Duodenal mucosa (tissue), 2 donors: ENCODE data around the gene CHFR.
"Not testable (repeated sequence)": the region's sequence is repeated elsewhere in the genome, so short reads cannot be mapped to it uniquely, and the experiment has no call there.

ENCODE experiments used
- H3K27ac ChIP-seq: one replicate; pipeline ENCODE4 v1.7.0; 2013; ENCODE audit warnings: low read depth, low read length
- H3K27me3 ChIP-seq, 2 donors: one replicate each; pipeline ENCODE4 v1.7.0; 2013; ENCODE audit warnings: low read length in 2 of 2, control low read depth in 1 of 2; ENCODE audit not compliant: insufficient read depth in 2 of 2, control insufficient read depth in 1 of 2
- H3K36me3 ChIP-seq, 2 donors: one replicate each; pipeline ENCODE4 v1.7.0; 2013; ENCODE audit warnings: low read length in 2 of 2, control low read depth in 1 of 2; ENCODE audit not compliant: insufficient read depth in 2 of 2, control insufficient read depth in 1 of 2
- H3K4me1 ChIP-seq, 2 donors: one replicate each; pipeline ENCODE4 v1.7.0; 2013; ENCODE audit warnings: low read length in 2 of 2, control low read depth in 1 of 2; ENCODE audit not compliant: insufficient read depth in 2 of 2, control insufficient read depth in 1 of 2
- H3K4me3 ChIP-seq, 2 donors: one replicate each; pipeline ENCODE4 v1.7.0; 2013; ENCODE audit warnings: low read length in 2 of 2, low read depth in 1 of 2
- H3K9ac ChIP-seq, 2 donors: one replicate each; pipeline ENCODE4 v1.7.0; 2013; ENCODE audit warnings: low read length in 2 of 2, low read depth in 1 of 2
- H3K9me3 ChIP-seq, 2 donors: one replicate each; pipeline ENCODE4 v1.7.0; 2013; ENCODE audit warnings: low read length in 2 of 2, control low read depth in 1 of 2; ENCODE audit not compliant: control insufficient read depth in 1 of 2

The CHFR gene

DNA sequence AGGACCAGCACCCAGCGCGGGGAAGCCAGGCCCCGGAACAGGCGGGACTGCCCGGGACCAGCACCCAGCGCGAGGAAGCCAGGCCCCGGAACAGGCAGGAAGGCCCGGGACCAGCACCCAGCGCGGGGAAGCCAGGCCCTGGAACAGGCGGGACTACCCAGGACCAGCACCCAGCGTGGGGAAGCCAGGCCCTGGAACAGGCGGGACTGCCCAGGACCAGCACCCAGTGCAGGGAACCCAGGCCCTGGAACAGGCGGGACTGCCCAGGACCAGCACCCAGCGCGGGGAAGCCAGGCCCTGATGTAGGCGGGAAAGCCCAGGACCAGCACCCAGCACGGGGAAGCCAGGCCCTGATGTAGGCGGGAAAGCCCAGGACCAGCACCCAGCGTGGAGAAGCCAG is 12.8 kb downstream of the CHFR start:
- not testable (repeated sequence) for H3K9ac ChIP-seq, H3K4me1 ChIP-seq, H3K4me3 ChIP-seq, H3K9me3 ChIP-seq, H3K27ac ChIP-seq, H3K27me3 ChIP-seq
- H3K36me3 ChIP-seq = peaks cover 41 to 59% of the 10 kb centered on the region in 2 donors

GRCh38 chr12:132874175-132874574 is 13.2 kb downstream of the CHFR start:
- no peaks in the 10 kb centered on the region for H3K27me3 ChIP-seq
- H3K4me3 ChIP-seq = no peak overlapping the region
- no peak overlapping the region for H3K27ac ChIP-seq
- H3K9me3 ChIP-seq = no peaks in the 10 kb centered on the region
- H3K4me1 ChIP-seq = peaks cover 0 to 4% of the 10 kb centered on the region in 2 donors
- peaks cover 46 to 63% of the 10 kb centered on the region in 2 donors for H3K36me3 ChIP-seq
- H3K9ac ChIP-seq = no peak overlapping the region

GRCh38 chr12:132873724-132874123 is 13.7 kb downstream of the CHFR start:
- H3K27ac ChIP-seq = no peak overlapping the region
- H3K4me3 ChIP-seq = no peak overlapping the region
- no peaks in the 10 kb centered on the region for H3K27me3 ChIP-seq
- peaks cover 47 to 63% of the 10 kb centered on the region in 2 donors for H3K36me3 ChIP-seq
- no peak overlapping the region for H3K9ac ChIP-seq
- H3K4me1 ChIP-seq = peaks cover 0 to 4% of the 10 kb centered on the region in 2 donors
- no peaks in the 10 kb centered on the region for H3K9me3 ChIP-seq

DNA sequence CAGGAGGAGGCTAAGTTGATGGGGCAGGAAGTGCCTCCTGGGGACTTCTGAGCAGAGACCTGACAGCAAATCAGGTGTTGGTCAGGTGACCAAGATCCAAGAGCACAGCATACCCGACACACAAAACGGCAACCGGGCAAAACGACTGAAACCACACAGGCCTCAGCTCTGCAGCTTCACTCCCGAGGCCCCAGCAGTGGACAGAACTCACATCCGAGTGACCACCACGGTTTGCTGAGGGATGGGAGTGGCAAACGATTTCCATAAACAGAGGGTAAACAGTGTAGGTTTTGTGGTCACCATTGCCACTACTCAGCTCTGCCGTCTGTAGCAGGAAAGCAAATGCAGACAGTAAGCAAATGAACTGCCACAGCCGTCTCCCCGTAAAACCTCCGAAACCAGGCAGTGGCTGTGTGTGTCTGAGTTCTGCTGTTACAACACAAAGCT is 14.4 kb downstream of the CHFR start:
- Histone ChIP-seq H3K9me3 (no peaks in the 10 kb centered on the region), H3K4me3 (peak overlapping the region in 1 of 2 donors; percentile 9), H3K27ac (no peak overlapping the region), H3K9ac (no peak overlapping the region), H3K27me3 (no peaks in the 10 kb centered on the region), H3K36me3 (peaks cover 47 to 66% of the 10 kb centered on the region in 2 donors), H3K4me1 (peaks cover 0 to 4% of the 10 kb centered on the region in 2 donors)

DNA sequence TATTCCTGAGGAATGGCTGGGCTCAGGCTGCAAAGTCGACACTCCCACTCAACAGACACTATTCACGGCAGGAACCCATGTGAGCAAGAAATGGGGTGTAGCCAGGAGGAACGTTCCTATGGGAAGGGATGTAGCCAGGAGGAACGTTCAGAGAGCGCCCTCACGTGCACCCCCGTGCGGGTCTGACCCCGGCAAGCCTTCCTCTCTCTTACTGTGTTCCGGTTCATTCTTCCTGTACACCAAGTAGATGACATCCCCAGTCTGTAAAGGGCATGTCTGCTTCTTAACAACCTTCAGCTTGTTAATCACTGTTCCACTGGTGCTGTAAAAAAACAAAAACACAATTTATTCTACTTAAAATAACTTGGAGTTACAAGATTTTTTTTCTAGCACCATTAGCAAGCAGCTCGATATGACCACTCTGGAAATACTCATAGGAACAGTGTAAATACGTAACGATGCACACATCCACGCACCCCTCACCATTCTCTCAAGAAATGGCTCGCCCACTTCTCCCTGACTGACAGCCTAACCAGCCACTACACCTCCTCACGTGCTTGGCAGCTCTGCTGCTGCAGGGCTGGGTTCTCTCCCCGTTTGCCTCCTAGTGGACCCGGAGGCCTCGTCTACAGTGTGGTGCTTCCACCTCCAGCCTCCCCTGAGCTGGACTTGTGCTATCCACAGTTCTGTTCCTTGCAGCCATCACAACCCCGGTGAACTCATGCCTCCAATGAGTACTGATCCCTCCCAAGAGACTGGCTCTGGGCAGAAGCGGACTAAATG is 15.1 kb downstream of the CHFR start:
- peaks cover 0 to 4% of the 10 kb centered on the region in 2 donors for H3K4me1 ChIP-seq
- H3K27ac ChIP-seq = no peak overlapping the region
- no peak overlapping the region for H3K9ac ChIP-seq
- H3K27me3 ChIP-seq = no peaks in the 10 kb centered on the region
- H3K4me3 ChIP-seq = no peak overlapping the region
- no peaks in the 10 kb centered on the region for H3K9me3 ChIP-seq
- H3K36me3 ChIP-seq = peaks cover 52 to 69% of the 10 kb centered on the region in 2 donors

- Histone ChIP-seq H3K4me1 (peaks cover 0 to 4% of the 10 kb centered on the region in 2 donors), H3K4me3 (no peak overlapping the region), H3K27ac (no peak overlapping the region), H3K36me3 (peaks cover 55 to 76% of the 10 kb centered on the region in 2 donors), H3K9ac (no peak overlapping the region), H3K9me3 (no peaks in the 10 kb centered on the region), H3K27me3 (no peaks in the 10 kb centered on the region)
Measured at GRCh38 chr12:132869551-132869950, 17.9 kb downstream of the CHFR start.

GRCh38 chr12:132866251-132866828 is 21.1 kb downstream of the CHFR start:
- Histone ChIP-seq H3K27me3 (no peaks in the 10 kb centered on the region), H3K27ac (no peak overlapping the region), H3K4me3 (no peak overlapping the region), H3K4me1 (no peaks in the 10 kb centered on the region), H3K36me3 (peaks cover 39 to 60% of the 10 kb centered on the region in 2 donors), H3K9ac (no peak overlapping the region), H3K9me3 (no peaks in the 10 kb centered on the region)

DNA sequence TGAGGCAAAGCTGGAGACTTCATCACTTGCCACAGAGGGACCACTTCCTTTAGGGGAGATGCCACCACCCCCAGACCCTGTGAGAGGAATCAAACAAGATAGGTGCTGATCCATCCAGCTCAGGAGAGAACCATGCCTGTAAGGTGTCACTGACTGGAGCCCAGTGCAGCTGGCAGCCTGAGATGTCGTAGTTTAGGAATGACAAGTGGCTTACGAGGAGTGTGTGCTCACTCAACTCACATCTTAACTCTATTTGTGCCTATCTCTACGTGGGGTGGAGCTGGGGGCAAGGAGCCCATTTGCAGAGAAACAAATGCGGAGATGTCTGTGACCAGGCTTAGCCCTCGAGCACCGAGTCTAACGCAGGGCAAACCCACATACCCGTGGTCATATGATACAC is 25.8 kb downstream of the CHFR start:
- Histone ChIP-seq H3K4me3 (no peak overlapping the region), H3K27me3 (no peaks in the 10 kb centered on the region), H3K9me3 (peaks cover 0 to 2% of the 10 kb centered on the region in 2 donors), H3K27ac (no peak overlapping the region), H3K36me3 (peaks cover 29 to 65% of the 10 kb centered on the region in 2 donors), H3K4me1 (no peaks in the 10 kb centered on the region), H3K9ac (no peak overlapping the region)

GRCh38 chr12:132858718-132859266 is 28.6 kb downstream of the CHFR start:
- Histone ChIP-seq H3K9me3 (peaks cover 0 to 2% of the 10 kb centered on the region in 2 donors), H3K27me3 (no peaks in the 10 kb centered on the region), H3K27ac (no peak overlapping the region), H3K36me3 (peaks cover 36 to 74% of the 10 kb centered on the region in 2 donors), H3K4me3 (no peak overlapping the region), H3K4me1 (no peaks in the 10 kb centered on the region), H3K9ac (no peak overlapping the region)

DNA sequence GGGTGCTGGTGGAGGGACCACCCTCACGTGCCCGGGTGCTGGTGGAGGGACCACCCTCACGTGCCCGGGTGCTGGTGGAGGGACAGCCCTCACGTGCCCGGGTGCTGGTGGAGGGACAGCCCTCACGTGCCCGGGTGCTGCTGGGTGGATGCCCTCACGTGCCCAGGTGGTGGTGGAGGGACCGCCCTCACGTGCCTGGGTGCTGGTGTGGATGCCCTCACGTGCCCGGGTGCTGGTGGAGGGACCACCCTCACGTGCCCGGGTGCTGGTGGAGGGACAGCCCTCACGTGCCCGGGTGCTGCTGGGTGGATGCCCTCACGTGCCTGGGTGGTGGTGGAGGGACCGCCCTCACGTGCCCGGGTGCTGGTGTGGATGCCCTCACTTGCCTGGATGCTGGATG is 30.4 kb downstream of the CHFR start:
- H3K4me3 ChIP-seq, H3K9me3 ChIP-seq, H3K4me1 ChIP-seq, H3K27me3 ChIP-seq, H3K9ac ChIP-seq, H3K27ac ChIP-seq: not testable (repeated sequence)
- peaks cover 52 to 85% of the 10 kb centered on the region in 2 donors for H3K36me3 ChIP-seq
